Measurements from ENCODE around the gene APLF.

DNA sequence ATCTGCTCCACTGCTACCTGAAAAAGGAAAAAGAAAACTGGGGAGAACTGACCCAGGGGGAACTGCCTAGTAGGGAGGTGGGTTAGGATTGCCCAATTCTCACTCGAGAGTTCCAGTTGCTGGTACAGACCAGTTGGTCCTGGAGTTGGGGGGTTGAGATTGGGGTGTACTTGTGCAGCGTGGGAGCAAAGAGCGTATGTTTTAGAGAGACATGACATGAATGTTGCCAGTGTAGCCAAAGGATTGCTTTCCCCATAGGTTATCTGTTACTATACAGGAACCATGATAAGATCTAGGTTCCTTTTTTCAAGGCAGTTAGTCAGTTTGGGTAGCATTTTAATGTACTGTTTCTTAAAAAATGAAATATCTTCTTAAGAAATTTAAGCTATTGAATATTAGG lies 68.6 kb downstream of the APLF start:
- no peak for TF ChIP-seq CTCF (IDR thresholded peaks at IDR 0.05; ENCODE audit: poor library complexity)
- TF ChIP-seq EZH2 (IDR thresholded peaks at IDR 0.05; ENCODE audit: borderline replicate concordance), result no peak
